22Rv1 (cell line): ENCODE measurements around the gene SETD6.

ENCODE experiments used
- ZFX ChIP-seq: fragments of 450-650 bp; IDR thresholded peaks from 2 replicates; pipeline ENCODE4 v1.6.1; 2017; ENCODE audit warnings: antibody characterized with exemption, borderline replicate concordance
- TF ChIP-seq, protein P1 (sequence below): fragments of 450-650 bp; IDR thresholded peaks from 2 replicates; pipeline ENCODE4 v1.5.1; 2017; ENCODE audit warnings: mild to moderate bottlenecking

DNA sequence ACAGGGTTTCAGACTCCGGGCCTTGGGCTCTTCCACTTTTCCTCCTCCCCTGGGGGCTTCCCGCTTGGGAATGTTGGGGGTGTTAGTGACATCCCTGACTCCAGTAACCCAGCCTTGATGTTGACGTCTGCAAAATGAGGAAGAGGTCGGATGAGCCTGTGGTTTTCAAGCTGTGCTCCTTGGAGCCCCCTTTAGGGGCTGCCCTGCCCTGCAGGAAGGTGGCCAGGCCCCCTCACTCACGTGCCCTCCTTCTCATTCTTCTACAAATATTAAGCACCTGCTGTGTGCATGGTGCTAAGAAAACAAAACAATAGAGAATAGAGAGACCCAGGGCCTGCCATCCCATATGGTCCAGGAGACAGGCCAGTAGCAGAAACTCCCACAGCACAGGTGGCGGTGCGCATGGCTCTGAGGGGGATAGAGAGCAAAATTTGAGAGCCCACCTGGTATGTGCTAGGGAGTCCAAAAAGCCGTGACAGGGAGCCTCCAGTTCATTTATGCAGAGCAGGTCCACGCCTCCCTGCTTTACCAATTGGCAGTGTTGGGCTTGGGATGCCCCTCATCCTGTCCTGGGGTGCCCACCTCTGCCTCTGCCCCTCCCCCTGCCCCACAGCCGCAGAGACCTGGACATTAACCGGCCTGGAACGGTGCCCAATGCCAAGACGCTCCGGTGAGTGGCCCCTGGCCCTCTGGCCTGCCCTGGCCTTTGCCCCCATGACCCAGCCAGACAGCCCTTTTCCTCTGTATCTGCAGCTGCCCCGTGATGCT is 7.9 kb upstream of the SETD6 start:
- TF ChIP-seq, protein P1, sequence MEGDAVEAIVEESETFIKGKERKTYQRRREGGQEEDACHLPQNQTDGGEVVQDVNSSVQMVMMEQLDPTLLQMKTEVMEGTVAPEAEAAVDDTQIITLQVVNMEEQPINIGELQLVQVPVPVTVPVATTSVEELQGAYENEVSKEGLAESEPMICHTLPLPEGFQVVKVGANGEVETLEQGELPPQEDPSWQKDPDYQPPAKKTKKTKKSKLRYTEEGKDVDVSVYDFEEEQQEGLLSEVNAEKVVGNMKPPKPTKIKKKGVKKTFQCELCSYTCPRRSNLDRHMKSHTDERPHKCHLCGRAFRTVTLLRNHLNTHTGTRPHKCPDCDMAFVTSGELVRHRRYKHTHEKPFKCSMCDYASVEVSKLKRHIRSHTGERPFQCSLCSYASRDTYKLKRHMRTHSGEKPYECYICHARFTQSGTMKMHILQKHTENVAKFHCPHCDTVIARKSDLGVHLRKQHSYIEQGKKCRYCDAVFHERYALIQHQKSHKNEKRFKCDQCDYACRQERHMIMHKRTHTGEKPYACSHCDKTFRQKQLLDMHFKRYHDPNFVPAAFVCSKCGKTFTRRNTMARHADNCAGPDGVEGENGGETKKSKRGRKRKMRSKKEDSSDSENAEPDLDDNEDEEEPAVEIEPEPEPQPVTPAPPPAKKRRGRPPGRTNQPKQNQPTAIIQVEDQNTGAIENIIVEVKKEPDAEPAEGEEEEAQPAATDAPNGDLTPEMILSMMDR, result no peak; the same call in 1 of the 2 replicates
- TF ChIP-seq ZFX, result no peak
